GM12865 (cell line): Measurements from ENCODE around the gene OGFOD3.

Source experiments
- DNase-seq: peaks from one replicate; pipeline ENCODE4 v3.0.0; 2010; ENCODE audit warnings: low read depth
- H3K4me3 ChIP-seq: 2 replicates; pipeline ENCODE4 v1.5.1; 2011; ENCODE audit warnings: mild to moderate bottlenecking, low read depth, low read length, control low read depth
- TF ChIP-seq, protein P1 (sequence below): IDR thresholded peaks from 2 replicates; pipeline ENCODE4 v1.5.1; 2011; ENCODE audit warnings: low read length, control low read depth, low read depth, inconsistent platforms; ENCODE audit not compliant: insufficient read depth; ENCODE audit errors: missing control alignments

The OGFOD3 gene

DNA sequence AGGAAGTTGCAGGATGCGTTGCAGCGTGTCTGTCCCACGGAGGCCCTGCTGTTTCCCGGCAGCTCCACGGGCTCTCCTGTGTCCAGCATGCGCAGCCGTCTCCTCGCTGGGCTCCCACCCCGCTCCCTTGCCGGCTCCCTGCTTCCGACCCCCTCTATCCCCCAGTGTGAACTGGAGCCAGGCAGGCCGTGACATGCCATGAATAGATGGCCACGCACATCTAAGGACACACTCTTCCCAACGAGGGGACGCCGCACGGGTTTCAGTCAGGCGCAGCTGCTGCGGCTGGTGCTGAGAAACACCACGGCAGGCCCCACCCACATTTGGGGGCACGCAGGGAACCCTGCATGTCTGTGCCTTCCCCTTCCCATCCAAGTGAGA is 9.5 kb downstream of the OGFOD3 start:
- DNase-seq, result no peak
- TF ChIP-seq, protein P1, sequence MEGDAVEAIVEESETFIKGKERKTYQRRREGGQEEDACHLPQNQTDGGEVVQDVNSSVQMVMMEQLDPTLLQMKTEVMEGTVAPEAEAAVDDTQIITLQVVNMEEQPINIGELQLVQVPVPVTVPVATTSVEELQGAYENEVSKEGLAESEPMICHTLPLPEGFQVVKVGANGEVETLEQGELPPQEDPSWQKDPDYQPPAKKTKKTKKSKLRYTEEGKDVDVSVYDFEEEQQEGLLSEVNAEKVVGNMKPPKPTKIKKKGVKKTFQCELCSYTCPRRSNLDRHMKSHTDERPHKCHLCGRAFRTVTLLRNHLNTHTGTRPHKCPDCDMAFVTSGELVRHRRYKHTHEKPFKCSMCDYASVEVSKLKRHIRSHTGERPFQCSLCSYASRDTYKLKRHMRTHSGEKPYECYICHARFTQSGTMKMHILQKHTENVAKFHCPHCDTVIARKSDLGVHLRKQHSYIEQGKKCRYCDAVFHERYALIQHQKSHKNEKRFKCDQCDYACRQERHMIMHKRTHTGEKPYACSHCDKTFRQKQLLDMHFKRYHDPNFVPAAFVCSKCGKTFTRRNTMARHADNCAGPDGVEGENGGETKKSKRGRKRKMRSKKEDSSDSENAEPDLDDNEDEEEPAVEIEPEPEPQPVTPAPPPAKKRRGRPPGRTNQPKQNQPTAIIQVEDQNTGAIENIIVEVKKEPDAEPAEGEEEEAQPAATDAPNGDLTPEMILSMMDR, result no peak
- H3K4me3 ChIP-seq, result no peak overlapping the region

DNA sequence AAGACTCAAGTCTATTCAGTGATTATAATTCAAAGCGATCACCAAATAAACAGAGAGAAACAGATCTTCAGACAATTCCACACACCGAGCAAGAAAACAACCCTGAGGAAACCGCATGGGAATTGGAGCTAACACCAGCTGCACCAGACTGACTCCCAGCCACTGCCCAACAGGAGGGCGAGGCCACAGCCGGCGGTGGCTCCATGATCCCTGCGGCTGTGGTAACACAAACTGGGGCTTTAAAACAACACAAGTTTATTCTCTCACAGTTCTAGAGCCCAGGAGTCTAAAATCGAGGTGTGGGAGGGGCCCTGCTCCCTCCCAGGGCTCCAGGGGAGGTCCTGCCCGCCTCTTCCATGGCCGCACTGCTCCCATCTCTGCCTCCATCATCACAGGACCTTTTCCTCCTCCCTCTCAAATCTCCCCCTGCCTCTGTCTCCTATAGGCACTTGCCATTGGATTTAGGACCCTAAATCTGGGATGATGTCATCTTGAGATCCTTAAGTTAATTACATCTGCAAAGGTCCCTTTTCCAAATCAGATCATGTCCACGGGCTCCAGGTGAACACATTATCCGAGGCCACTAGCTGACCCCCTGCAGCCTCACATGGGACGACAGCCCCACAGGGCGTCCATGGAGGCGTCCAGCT is 10.0 kb downstream of the OGFOD3 start:
- TF ChIP-seq, protein P1, result no peak
- no peak overlapping the region for H3K4me3 ChIP-seq
- DNase-seq, result no peak

DNA sequence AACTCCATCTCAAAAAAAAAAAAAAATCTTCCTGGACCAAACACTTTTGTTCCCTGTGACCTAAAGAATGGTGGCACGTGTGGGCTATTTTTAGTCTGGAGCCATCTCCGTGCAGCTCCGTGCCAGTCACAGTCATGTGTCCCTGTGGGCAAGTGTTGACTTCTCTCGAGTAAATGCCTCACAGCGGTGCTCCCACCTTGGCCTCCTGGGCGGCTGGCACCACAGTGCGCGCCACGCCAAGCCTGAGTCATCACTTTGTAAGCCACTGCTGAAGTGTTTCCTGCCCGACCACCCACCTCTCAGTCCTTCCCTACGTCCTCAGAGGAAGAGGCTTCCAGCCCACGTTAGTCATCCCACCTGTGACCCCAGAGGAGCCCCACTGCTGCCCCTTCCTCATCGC is 11.1 kb downstream of the OGFOD3 start:
- TF ChIP-seq, protein P1, result no peak
- H3K4me3 ChIP-seq, result no peak overlapping the region

DNA sequence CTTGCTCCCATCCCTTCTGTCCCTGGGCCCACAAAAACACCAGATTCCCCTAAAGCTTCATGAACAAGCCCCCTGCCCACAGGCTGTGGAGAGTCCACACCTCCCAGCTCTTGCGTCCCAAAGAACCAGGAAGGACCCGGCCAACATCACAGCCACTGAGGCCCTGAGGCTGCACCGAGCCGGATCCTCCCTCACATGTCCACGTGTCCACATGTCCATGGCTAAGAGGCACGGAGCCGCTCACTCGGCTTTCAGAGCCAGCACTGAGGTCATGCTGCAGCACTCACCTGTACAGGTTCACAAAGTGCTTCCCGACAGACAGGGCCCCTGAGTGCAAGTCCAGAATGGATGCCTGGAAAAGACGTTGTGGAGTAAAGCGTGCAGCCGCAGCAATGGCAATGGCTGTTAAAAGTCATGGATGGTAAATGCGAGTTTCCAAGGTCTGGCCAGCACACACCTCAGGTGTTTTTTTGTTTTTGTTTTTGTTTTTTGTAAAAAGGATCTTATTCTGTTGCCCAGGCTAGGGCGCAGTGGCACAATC is 12.2 kb downstream of the OGFOD3 start:
- DNase-seq, result no peak
- H3K4me3 ChIP-seq, result no peak overlapping the region
- TF ChIP-seq, protein P1, result no peak

More for the DNA sequence above, 11.1 kb downstream of the OGFOD3 start:
- no peak for DNase-seq

DNA sequence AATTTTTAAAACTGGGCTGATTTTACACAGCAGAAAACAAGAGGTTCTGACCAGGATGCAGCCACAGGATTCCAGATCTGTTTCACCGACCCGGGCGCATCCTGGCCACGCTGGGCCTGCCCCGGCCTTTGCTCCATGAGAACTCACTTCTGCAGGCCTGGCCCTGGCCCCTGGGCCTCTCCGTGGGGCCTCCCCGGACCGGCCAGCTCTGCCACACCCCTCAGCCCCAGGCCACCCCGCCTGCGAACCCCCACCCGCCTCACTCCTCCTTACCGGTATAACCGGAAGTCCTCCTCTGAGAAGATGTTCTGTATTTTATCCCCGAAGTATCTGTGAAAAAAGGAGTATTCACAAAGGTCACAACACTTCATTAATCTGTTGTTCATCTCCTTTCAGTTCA is 13.3 kb downstream of the OGFOD3 start:
- no peak for DNase-seq
- TF ChIP-seq, protein P1, result no peak
- H3K4me3 ChIP-seq, result no peak overlapping the region

DNA sequence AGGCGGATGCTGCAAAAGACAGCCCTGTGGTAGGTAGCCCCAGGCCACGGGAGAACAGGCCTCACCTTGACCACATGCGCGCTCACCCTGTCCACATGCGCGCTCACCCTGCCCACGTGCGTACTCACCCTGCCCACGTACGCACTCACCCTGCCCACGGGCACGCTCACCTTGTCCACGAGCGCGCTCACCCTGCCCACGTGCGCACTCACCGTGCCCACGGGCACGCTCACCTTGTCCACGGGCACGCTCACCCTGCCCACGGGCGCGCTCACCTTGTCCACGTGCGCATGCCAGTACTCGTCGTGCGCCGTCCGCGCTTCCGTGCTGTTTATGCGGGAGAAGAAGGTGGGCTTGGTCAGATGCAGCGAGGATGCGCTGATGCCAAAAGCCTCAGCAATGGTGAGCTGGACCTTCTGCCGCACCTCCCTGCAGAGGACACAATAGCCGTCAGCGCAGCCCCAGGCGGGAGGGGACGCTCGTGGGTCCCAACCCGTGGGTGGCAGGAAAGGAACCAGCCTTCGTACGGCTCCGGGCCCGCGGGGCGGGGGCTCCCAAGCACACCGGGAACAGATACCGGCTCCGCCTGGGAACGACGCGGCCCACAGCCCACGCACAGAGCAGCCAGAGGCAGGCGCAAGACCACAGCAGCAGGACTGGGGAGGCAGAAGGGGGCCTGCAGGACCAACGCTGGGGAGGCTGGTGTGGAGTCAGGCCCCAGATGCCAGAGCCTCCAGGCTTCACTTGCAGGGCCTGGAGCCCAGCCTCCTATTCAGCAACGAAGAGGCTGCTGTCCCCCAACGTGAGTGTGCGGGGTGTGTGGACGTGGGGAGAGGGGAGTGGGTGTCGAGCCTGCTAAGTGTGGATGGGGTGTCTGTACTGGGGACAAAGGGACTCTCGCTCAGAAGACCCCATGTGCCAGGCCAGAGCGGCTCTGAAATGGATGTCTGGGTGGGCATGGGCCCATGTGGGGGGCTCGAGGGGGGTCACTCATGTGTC is 14.4 kb downstream of the OGFOD3 start:
- DNase-seq, result no peak
- TF ChIP-seq, protein P1, result no peak
- no peak overlapping the region for H3K4me3 ChIP-seq
